ENCODE results near the gene GRAMD1A. TPM values are rescaled to one million over a fixed set of nuclear protein-coding genes. Genes with fewer than 3 reads are reported as not detected.
"Not testable (repeated sequence)": the region's sequence is repeated elsewhere in the genome, so short reads cannot be mapped to it uniquely, and the experiment has no call there.

Gene GRAMD1A
- total RNA-seq, 1 donor, result 61.5 TPM

- peaks cover 56% of the 10 kb centered on the region for H3K4me1 ChIP-seq (ENCODE audit: insufficient read depth, low read length)
- not testable (repeated sequence) for H3K27me3 ChIP-seq (ENCODE audit: insufficient read depth, low read length); H3K4me3 ChIP-seq (ENCODE audit: low read length); H3K9me3 ChIP-seq (ENCODE audit: low read depth, low read length)
Observed at GRCh38 chr19:35006007-35006341, 5.9 kb downstream of the GRAMD1A start.

- Histone ChIP-seq H3K9me3 (ENCODE audit: low read depth, low read length) (no peaks in the 10 kb centered on the region), H3K4me3 (ENCODE audit: low read length) (no peak overlapping the region), H3K27me3 (ENCODE audit: insufficient read depth, low read length) (no peaks in the 10 kb centered on the region), H3K4me1 (ENCODE audit: insufficient read depth, low read length) (peaks cover 56% of the 10 kb centered on the region)
Observed at GRCh38 chr19:35006342-35006998, 6.3 kb downstream of the GRAMD1A start.

- Histone ChIP-seq H3K4me3 (ENCODE audit: low read length) (no peak overlapping the region), H3K4me1 (ENCODE audit: insufficient read depth, low read length) (peaks cover 56% of the 10 kb centered on the region), H3K9me3 (ENCODE audit: low read depth, low read length) (no peaks in the 10 kb centered on the region), H3K27me3 (ENCODE audit: insufficient read depth, low read length) (no peaks in the 10 kb centered on the region)
Observed at GRCh38 chr19:35006999-35007365, 6.9 kb downstream of the GRAMD1A start.

GRCh38 chr19:35007427-35007826 lies 7.3 kb downstream of the GRAMD1A start:
- H3K4me1 ChIP-seq (ENCODE audit: insufficient read depth, low read length), result peaks cover 56% of the 10 kb centered on the region
- H3K27me3 ChIP-seq (ENCODE audit: insufficient read depth, low read length); H3K4me3 ChIP-seq (ENCODE audit: low read length); H3K9me3 ChIP-seq (ENCODE audit: low read depth, low read length): not testable (repeated sequence)

GRCh38 chr19:35008891-35009341 lies 8.8 kb downstream of the GRAMD1A start:
- Histone ChIP-seq H3K27me3 (ENCODE audit: insufficient read depth, low read length) (no peaks in the 10 kb centered on the region), H3K4me3 (ENCODE audit: low read length) (no peak overlapping the region), H3K9me3 (ENCODE audit: low read depth, low read length) (no peaks in the 10 kb centered on the region), H3K4me1 (ENCODE audit: insufficient read depth, low read length) (peaks cover 56% of the 10 kb centered on the region)

- H3K27me3 ChIP-seq (ENCODE audit: insufficient read depth, low read length), result no peaks in the 10 kb centered on the region
- peaks cover 56% of the 10 kb centered on the region for H3K4me1 ChIP-seq (ENCODE audit: insufficient read depth, low read length)
- no peak overlapping the region for H3K4me3 ChIP-seq (ENCODE audit: low read length)
- H3K9me3 ChIP-seq (ENCODE audit: low read depth, low read length), result no peaks in the 10 kb centered on the region
Observed at GRCh38 chr19:35009424-35010415, 9.6 kb downstream of the GRAMD1A start.

GRCh38 chr19:35011091-35011689 lies 11.1 kb downstream of the GRAMD1A start:
- no peaks in the 10 kb centered on the region for H3K27me3 ChIP-seq (ENCODE audit: insufficient read depth, low read length)
- peaks cover 66% of the 10 kb centered on the region for H3K4me1 ChIP-seq (ENCODE audit: insufficient read depth, low read length)
- H3K9me3 ChIP-seq (ENCODE audit: low read depth, low read length), result no peaks in the 10 kb centered on the region
- no peak overlapping the region for H3K4me3 ChIP-seq (ENCODE audit: low read length)

GRCh38 chr19:35011737-35012682 lies 11.9 kb downstream of the GRAMD1A start:
- Histone ChIP-seq H3K27me3 (ENCODE audit: insufficient read depth, low read length) (no peaks in the 10 kb centered on the region), H3K4me3 (ENCODE audit: low read length) (no peak overlapping the region), H3K4me1 (ENCODE audit: insufficient read depth, low read length) (peaks cover 68% of the 10 kb centered on the region), H3K9me3 (ENCODE audit: low read depth, low read length) (no peaks in the 10 kb centered on the region)

- H3K4me1 ChIP-seq (ENCODE audit: insufficient read depth, low read length), result peaks cover 77% of the 10 kb centered on the region
- no peaks in the 10 kb centered on the region for H3K9me3 ChIP-seq (ENCODE audit: low read depth, low read length)
- H3K4me3 ChIP-seq (ENCODE audit: low read length), result no peak overlapping the region
- H3K27me3 ChIP-seq (ENCODE audit: insufficient read depth, low read length), result no peaks in the 10 kb centered on the region
Observed at GRCh38 chr19:35013041-35013819, 13.1 kb downstream of the GRAMD1A start.

GRCh38 chr19:35013820-35014754 lies 14.0 kb downstream of the GRAMD1A start:
- no peak overlapping the region for H3K4me3 ChIP-seq (ENCODE audit: low read length)
- H3K4me1 ChIP-seq (ENCODE audit: insufficient read depth, low read length), result peaks cover 77% of the 10 kb centered on the region
- H3K9me3 ChIP-seq (ENCODE audit: low read depth, low read length), result no peaks in the 10 kb centered on the region
- no peaks in the 10 kb centered on the region for H3K27me3 ChIP-seq (ENCODE audit: insufficient read depth, low read length)

GRCh38 chr19:35014774-35015173 lies 14.7 kb downstream of the GRAMD1A start:
- H3K9me3 ChIP-seq (ENCODE audit: low read depth, low read length); H3K4me3 ChIP-seq (ENCODE audit: low read length); H3K27me3 ChIP-seq (ENCODE audit: insufficient read depth, low read length): not testable (repeated sequence)
- peaks cover 74% of the 10 kb centered on the region for H3K4me1 ChIP-seq (ENCODE audit: insufficient read depth, low read length)

GRCh38 chr19:35015270-35015953 lies 15.3 kb downstream of the GRAMD1A start:
- Histone ChIP-seq H3K4me3 (ENCODE audit: low read length) (no peak overlapping the region), H3K4me1 (ENCODE audit: insufficient read depth, low read length) (peaks cover 67% of the 10 kb centered on the region)

GRCh38 chr19:35015954-35016351 lies 15.8 kb downstream of the GRAMD1A start:
- H3K4me3 ChIP-seq (ENCODE audit: low read length), result no peak overlapping the region
- H3K9me3 ChIP-seq (ENCODE audit: low read depth, low read length), result no peaks in the 10 kb centered on the region
- peaks cover 62% of the 10 kb centered on the region for H3K4me1 ChIP-seq (ENCODE audit: insufficient read depth, low read length)
- H3K27me3 ChIP-seq (ENCODE audit: insufficient read depth, low read length), result no peaks in the 10 kb centered on the region

More at GRCh38 chr19:35015270-35015953, 15.3 kb downstream of the GRAMD1A start:
- Histone ChIP-seq H3K9me3 (ENCODE audit: low read depth, low read length) (no peaks in the 10 kb centered on the region), H3K27me3 (ENCODE audit: insufficient read depth, low read length) (no peaks in the 10 kb centered on the region)
